ENCODE measurements around the gene TNFRSF12A. TPM values are rescaled to one million over a fixed set of nuclear protein-coding genes. Genes with fewer than 3 reads are reported as not detected.
A peak's percentile ranks its signal among the peaks of the same experiment; 100 is the strongest.

Gene TNFRSF12A
- total RNA-seq, 1 experiment from 2014 or later, result 78.9 TPM

GRCh38 chr16:3020604-3021448 is 658 bp downstream of the TNFRSF12A start (continued):
- TF ChIP-seq CTCF (IDR thresholded peaks at IDR 0.05) (no peak), NR3C1 (CRISPR knock-in tag; conservative IDR thresholded peaks at IDR 0.05; ENCODE audit: low read depth) (no peak), GABPB1 (CRISPR knock-in tag; IDR thresholded peaks at IDR 0.05) (no peak), CDX4 (CRISPR knock-in tag; IDR thresholded peaks at IDR 0.05; ENCODE audit: borderline replicate concordance) (no peak), ERG (CRISPR knock-in tag; IDR thresholded peaks at IDR 0.05) (no peak), ZNF532 (CRISPR knock-in tag; IDR thresholded peaks at IDR 0.05; ENCODE audit: borderline replicate concordance) (no peak), AFF4 (CRISPR knock-in tag; IDR thresholded peaks at IDR 0.05; ENCODE audit: borderline replicate concordance) (no peak)

- H3K27me3 Mint-ChIP-seq (ENCODE audit: low read depth), result peaks cover 2% of the 10 kb centered on the region; the same call in 1 of the 2 replicates
- H3K9me3 Mint-ChIP-seq, result no peaks in the 10 kb centered on the region
- H3K4me1 Mint-ChIP-seq, result peaks cover 44% of the 10 kb centered on the region
- peak; percentile 34 for ATAC-seq
- peaks cover 17% of the 10 kb centered on the region for H3K36me3 Mint-ChIP-seq
- peak; percentile 97 for DNase-seq (ENCODE audit: low spot score)
- ChIA-PET CTCF (interaction anchor here (0.6 to 8.6 kb wide), 17 partner anchors 10 to 1338 kb away, joined by 3 to 360 read pairs (median 4); partner anchors contain the start of genes CLDN9 and ZSCAN10), POLR2A (interaction anchor here (0.6 to 17.1 kb wide), 10 partner anchors 8 to 148 kb away, joined by 3 to 502 read pairs (median 8); partner anchors contain the start of genes CLDN9 and ZSCAN10)
- peak overlapping the region; percentile 86 for H3K4me3 Mint-ChIP-seq
- peak overlapping the region; percentile 99 for H3K27ac Mint-ChIP-seq
- TF ChIP-seq SP1 (CRISPR knock-in tag; conservative IDR thresholded peaks at IDR 0.05), result no peak; the same call in none of the 2 replicates
- no peak for TF ChIP-seq NR1H2 (CRISPR knock-in tag; IDR thresholded peaks at IDR 0.05)
- TF ChIP-seq GABPB1 (CRISPR knock-in tag; IDR thresholded peaks at IDR 0.05), result no peak
- no peak for TF ChIP-seq CREM (CRISPR knock-in tag; IDR thresholded peaks at IDR 0.05)
- no peak; the same call in 1 of the 2 replicates for TF ChIP-seq AFF4 (CRISPR knock-in tag; IDR thresholded peaks at IDR 0.05; ENCODE audit: borderline replicate concordance)
- no peak for TF ChIP-seq ZNF425 (CRISPR knock-in tag; conservative IDR thresholded peaks at IDR 0.05)
Observed at GRCh38 chr16:3021449-3022207, 1.5 kb downstream of the TNFRSF12A start.
